PC-3 (cell line): ENCODE results near the gene HS2ST1.

Source experiments
- CTCF ChIP-seq: fragments of 300-600 bp; sonication (generic); conservative IDR thresholded peaks from 2 replicates; pipeline ENCODE4 v1.5.1; 2017; ENCODE audit warnings: antibody characterized with exemption, low read depth, mild to moderate bottlenecking, low read length
- EZH2 ChIP-seq: fragments of 300-600 bp; sonication (generic); IDR thresholded peaks from one replicate; pipeline ENCODE4 v1.6.1; 2017; ENCODE audit warnings: antibody characterized with exemption, mild to moderate bottlenecking, low read length; ENCODE audit not compliant: unreplicated experiment

- TF ChIP-seq CTCF (no peak), EZH2 (no peak)
Observed at GRCh38 chr1:87147851-87148250, 233.4 kb downstream of the HS2ST1 start.
